Measurements from ENCODE around the gene ZNF594.
"Not testable (repeated sequence)": the region's sequence is repeated elsewhere in the genome, so short reads cannot be mapped to it uniquely, and the experiment has no call there.

The ZNF594 gene

GRCh38 chr17:5181509-5182305, 10.0 kb downstream of the ZNF594 start:
- Histone ChIP-seq H3K9ac (ENCODE audit: low read length) (no peak overlapping the region), H3K79me2 (ENCODE audit: insufficient read depth, low read length) (no peaks in the 10 kb centered on the region), H3K4me3 (ENCODE audit: low read depth, low read length, poor library complexity, severe bottlenecking) (no peak overlapping the region), H2AFZ (ENCODE audit: low read length) (no peak overlapping the region), H3K4me2 (ENCODE audit: low read length) (no peak overlapping the region), H3K9me3 (ENCODE audit: low read length) (peaks cover 70% of the 10 kb centered on the region), H3F3A (ENCODE audit: insufficient read depth, low read length) (0 out of 2 replicates have a peak, but pooled peaks cover 7% of the 10 kb centered on the region), H3K27me3 (ENCODE audit: insufficient read depth, low read length) (no peaks in the 10 kb centered on the region), H3K9me2 (ENCODE audit: low read depth, low read length) (no peaks in the 10 kb centered on the region), H3K27ac (ENCODE audit: low read depth, low read length, poor library complexity, severe bottlenecking) (no peak overlapping the region), H3K4me1 (ENCODE audit: insufficient read depth, low read length, severe bottlenecking) (no peaks in the 10 kb centered on the region), H3K36me3 (ENCODE audit: insufficient read depth, low read length) (peaks cover 42% of the 10 kb centered on the region), H4K20me1 (ENCODE audit: insufficient read depth, low read length) (no peaks in the 10 kb centered on the region)
- no peak for TF ChIP-seq CTCF (IDR thresholded peaks at IDR 0.05; ENCODE audit: low read length)
- TF ChIP-seq EZH2 (IDR thresholded peaks at IDR 0.05; ENCODE audit: borderline replicate concordance, low read length), result no peak

GRCh38 chr17:5179003-5179402, 12.7 kb downstream of the ZNF594 start:
- Histone ChIP-seq H3K4me2 (ENCODE audit: low read length) (no peak overlapping the region), H3K27ac (ENCODE audit: low read depth, low read length, poor library complexity, severe bottlenecking) (no peak overlapping the region), H2AFZ (ENCODE audit: low read length) (no peak overlapping the region), H3K4me3 (ENCODE audit: low read depth, low read length, poor library complexity, severe bottlenecking) (no peak overlapping the region), H3K9me2 (ENCODE audit: low read depth, low read length) (no peaks in the 10 kb centered on the region), H3K4me1 (ENCODE audit: insufficient read depth, low read length, severe bottlenecking) (no peaks in the 10 kb centered on the region), H3K79me2 (ENCODE audit: insufficient read depth, low read length) (no peaks in the 10 kb centered on the region), H3K36me3 (ENCODE audit: insufficient read depth, low read length) (peaks cover 40% of the 10 kb centered on the region), H3K27me3 (ENCODE audit: insufficient read depth, low read length) (no peaks in the 10 kb centered on the region), H3F3A (ENCODE audit: insufficient read depth, low read length) (0 out of 2 replicates have a peak, but pooled peaks cover 7% of the 10 kb centered on the region), H3K9ac (ENCODE audit: low read length) (no peak overlapping the region), H4K20me1 (ENCODE audit: insufficient read depth, low read length) (no peaks in the 10 kb centered on the region), H3K9me3 (ENCODE audit: low read length) (peaks cover 62% of the 10 kb centered on the region)
- TF ChIP-seq EZH2 (IDR thresholded peaks at IDR 0.05; ENCODE audit: borderline replicate concordance, low read length) (no peak), CTCF (IDR thresholded peaks at IDR 0.05; ENCODE audit: low read length) (no peak)

GRCh38 chr17:5175027-5175426, 16.6 kb downstream of the ZNF594 start:
- not testable (repeated sequence) for H3K9ac ChIP-seq (ENCODE audit: low read length); H4K20me1 ChIP-seq (ENCODE audit: insufficient read depth, low read length); H2AFZ ChIP-seq (ENCODE audit: low read length); H3K9me2 ChIP-seq (ENCODE audit: low read depth, low read length); H3K4me3 ChIP-seq (ENCODE audit: low read depth, low read length, poor library complexity, severe bottlenecking); H3K27ac ChIP-seq (ENCODE audit: low read depth, low read length, poor library complexity, severe bottlenecking); H3K4me2 ChIP-seq (ENCODE audit: low read length); H3F3A ChIP-seq (ENCODE audit: insufficient read depth, low read length); H3K4me1 ChIP-seq (ENCODE audit: insufficient read depth, low read length, severe bottlenecking); H3K79me2 ChIP-seq (ENCODE audit: insufficient read depth, low read length); H3K27me3 ChIP-seq (ENCODE audit: insufficient read depth, low read length)
- H3K9me3 ChIP-seq (ENCODE audit: low read length), result peaks cover 25% of the 10 kb centered on the region
- peaks cover 21% of the 10 kb centered on the region for H3K36me3 ChIP-seq (ENCODE audit: insufficient read depth, low read length)

GRCh38 chr17:5165791-5166564, 25.7 kb downstream of the ZNF594 start:
- not testable (repeated sequence) for H4K20me1 ChIP-seq (ENCODE audit: insufficient read depth, low read length); H3K27ac ChIP-seq (ENCODE audit: low read depth, low read length, poor library complexity, severe bottlenecking); H3K27me3 ChIP-seq (ENCODE audit: insufficient read depth, low read length); H3K79me2 ChIP-seq (ENCODE audit: insufficient read depth, low read length); H3K9ac ChIP-seq (ENCODE audit: low read length); H3K4me1 ChIP-seq (ENCODE audit: insufficient read depth, low read length, severe bottlenecking); H3K9me3 ChIP-seq (ENCODE audit: low read length); H3K9me2 ChIP-seq (ENCODE audit: low read depth, low read length); H2AFZ ChIP-seq (ENCODE audit: low read length); H3K4me2 ChIP-seq (ENCODE audit: low read length); H3F3A ChIP-seq (ENCODE audit: insufficient read depth, low read length); H3K36me3 ChIP-seq (ENCODE audit: insufficient read depth, low read length); H3K4me3 ChIP-seq (ENCODE audit: low read depth, low read length, poor library complexity, severe bottlenecking)
